Subcutaneous adipose tissue (tissue), 4 donors: Measurements from ENCODE around the gene CPNE4. TPM values are rescaled to one million over a fixed set of nuclear protein-coding genes. Genes with fewer than 3 reads are reported as not detected.

Experiments used
- CTCF ChIP-seq: fragments of 450-650 bp; IDR thresholded peaks from one replicate; pipeline ENCODE4 v1.5.1; 2016; ENCODE audit warnings: low read depth, mild to moderate bottlenecking, control low read depth, antibody characterized with exemption, moderate library complexity
- total RNA-seq, 4 donors: library from RNA; depleted of rRNA; stranded (reverse); fragments of >200 nt; gene quantifications; one replicate each; pipeline ENCODE4 v1.1.0, GENCODE V29; 2016

CPNE4 gene
- total RNA-seq, 4 donors from 2014 or later = not detected

- TF ChIP-seq CTCF = no peak
Measured at GRCh38 chr3:131962982-131963381, 71.8 kb downstream of the CPNE4 start.

- TF ChIP-seq CTCF = no peak
Measured at GRCh38 chr3:131960324-131960723, 74.5 kb downstream of the CPNE4 start.

GRCh38 chr3:131957980-131958379 lies 76.8 kb downstream of the CPNE4 start:
- no peak for TF ChIP-seq CTCF

GRCh38 chr3:131957511-131957910 lies 77.3 kb downstream of the CPNE4 start:
- TF ChIP-seq CTCF = no peak

- TF ChIP-seq CTCF = no peak
Measured at GRCh38 chr3:131948806-131949205, 86.0 kb downstream of the CPNE4 start.

- no peak for TF ChIP-seq CTCF
Measured at GRCh38 chr3:131944676-131945075, 90.1 kb downstream of the CPNE4 start.

GRCh38 chr3:131933665-131934064 lies 101.1 kb downstream of the CPNE4 start:
- no peak for TF ChIP-seq CTCF
